ENCODE results near the gene XYLT1. TPM values are rescaled to one million over a fixed set of nuclear protein-coding genes. Genes with fewer than 3 reads are reported as not detected.

The XYLT1 gene
- total and polyA plus RNA-seq, 2 of the 13 experiments (the other 11 are each of a cell fraction or from before 2014, with no cell fraction given), result not detected

GRCh38 chr16:17368446-17368845, 102.3 kb downstream of the XYLT1 start:
- no TSS peak for BruUV-seq (replicated peaks)
- Histone ChIP-seq H3K27ac (ENCODE audit: extremely low read length, insufficient read depth, low read length) (no peak overlapping the region), H3K36me3 (replicated peaks in 1 of 2; ENCODE audit: control insufficient read depth in 1 of 2, insufficient read depth in 2 of 2, low read length in 2 of 2) (no peaks in the 10 kb centered on the region), H2AFZ (ENCODE audit: low read length) (no peak overlapping the region), H3K79me2 (ENCODE audit: insufficient read depth, low read length) (no peaks in the 10 kb centered on the region), H3K9ac (ENCODE audit: insufficient read depth, low read depth, low read length) (no peak overlapping the region), H3K9me3 (ENCODE audit: low read length) (no peaks in the 10 kb centered on the region), H3K4me3 (replicated peaks in 1 of 3; ENCODE audit: insufficient read depth in 1 of 3, low read depth in 2 of 3, low read length in 3 of 3) (no peak overlapping the region), H4K20me1 (ENCODE audit: insufficient read depth, low read length) (no peaks in the 10 kb centered on the region), H3K27me3 (ENCODE audit: control insufficient read depth in 1 of 2, insufficient read depth in 2 of 2, low read length in 2 of 2) (peaks cover 0 to 9% of the 10 kb centered on the region in 2 experiments; a peak in 1 of 5 replicates), H3K4me1 (ENCODE audit: insufficient read depth, low read length) (no peaks in the 10 kb centered on the region), H3K4me2 (ENCODE audit: low read depth, low read length) (no peak overlapping the region)
- ATAC-seq (no peak), FAIRE-seq (no peak), DNase-seq (ENCODE audit: low spot score) (no peak)
- in situ Hi-C loops (cut with HindIII; ENCODE audit: extremely low pct_ligation_motif_present, low pct_unique_long_range_greater_than_20kb), result no loop called here
- POLR2A ChIA-PET, result no interaction called here
- TF ChIP-seq ZMAT5 (CRISPR knock-in tag; IDR thresholded peaks at IDR 0.05; ENCODE audit: borderline replicate concordance, low read depth), result no peak
- no peak for TF ChIP-seq ZSCAN22 (CRISPR knock-in tag; IDR thresholded peaks at IDR 0.05)
- TF ChIP-seq FOXK2 (IDR thresholded peaks at IDR 0.05), result no peak
- TF ChIP-seq SRY (CRISPR knock-in tag; IDR thresholded peaks at IDR 0.05), result no peak
- no peak for TF ChIP-seq DNMT3B (CRISPR knock-in tag; conservative IDR thresholded peaks at IDR 0.05)
- TF ChIP-seq TAF15 (IDR thresholded peaks at IDR 0.05; ENCODE audit: low read depth, low read length, poor library complexity, severe bottlenecking), result no peak
- no peak for TF ChIP-seq SMARCE1 (IDR thresholded peaks at IDR 0.05; ENCODE audit: borderline replicate concordance)
- no peak for TF ChIP-seq MZF1 (CRISPR knock-in tag; IDR thresholded peaks at IDR 0.05; ENCODE audit: borderline replicate concordance)
- WGBS (ENCODE audit: low lambda C conversion rate), result 1% methylated on average over 3 of the region's 3 CpGs
- intact Hi-C loops (cut with micrococcal nuclease; ENCODE audit: unreplicated experiment), result no loop called here
- CTCF ChIA-PET (ENCODE audit: low intra/inter-chr PET ratio, low total read pairs), result no interaction called here

- Histone ChIP-seq H3K27ac (ENCODE audit: extremely low read length, insufficient read depth, low read length) (no peak overlapping the region), H3K27me3 (ENCODE audit: control insufficient read depth in 1 of 2, insufficient read depth in 2 of 2, low read length in 2 of 2) (peaks cover 0 to 9% of the 10 kb centered on the region in 2 experiments; a peak in 1 of 5 replicates), H3K9ac (ENCODE audit: insufficient read depth, low read depth, low read length) (no peak overlapping the region), H3K79me2 (ENCODE audit: insufficient read depth, low read length) (no peaks in the 10 kb centered on the region), H3K4me1 (ENCODE audit: insufficient read depth, low read length) (no peaks in the 10 kb centered on the region), H4K20me1 (ENCODE audit: insufficient read depth, low read length) (no peaks in the 10 kb centered on the region), H3K4me2 (ENCODE audit: low read depth, low read length) (no peak overlapping the region), H3K9me3 (ENCODE audit: low read length) (no peaks in the 10 kb centered on the region), H3K36me3 (replicated peaks in 1 of 2; ENCODE audit: control insufficient read depth in 1 of 2, insufficient read depth in 2 of 2, low read length in 2 of 2) (no peaks in the 10 kb centered on the region), H2AFZ (ENCODE audit: low read length) (no peak overlapping the region), H3K4me3 (replicated peaks in 1 of 3; ENCODE audit: insufficient read depth in 1 of 3, low read depth in 2 of 3, low read length in 3 of 3) (no peak overlapping the region)
- 32% methylated on average over 10 of the region's 10 CpGs for WGBS (ENCODE audit: low lambda C conversion rate)
- ATAC-seq (no peak; the same call in 2 of the 3 replicates), FAIRE-seq (no peak), DNase-seq (ENCODE audit: low spot score) (no peak)
- no TSS peak for BruUV-seq (replicated peaks)
- TF ChIP-seq ZNF770 (CRISPR knock-in tag; IDR thresholded peaks at IDR 0.05) (no peak), SP2 (CRISPR knock-in tag; IDR thresholded peaks at IDR 0.05) (no peak), JUN (CRISPR knock-in tag; IDR thresholded peaks at IDR 0.05) (no peak), FOXA3 (CRISPR knock-in tag; IDR thresholded peaks at IDR 0.05) (no peak), ZBTB46 (CRISPR knock-in tag; IDR thresholded peaks at IDR 0.05; ENCODE audit: borderline replicate concordance) (no peak), ZNF644 (CRISPR knock-in tag; IDR thresholded peaks at IDR 0.05; ENCODE audit: low read depth) (no peak), SRSF1 (optimal IDR thresholded peaks at IDR 0.05; ENCODE audit: low read depth, low read length) (no peak), ZNF816 (CRISPR knock-in tag; IDR thresholded peaks at IDR 0.05; ENCODE audit: borderline replicate concordance) (no peak), MIXL1 (CRISPR knock-in tag; IDR thresholded peaks at IDR 0.05) (no peak), DMAP1 (CRISPR knock-in tag; IDR thresholded peaks at IDR 0.05) (no peak), SNAPC2 (CRISPR knock-in tag; IDR thresholded peaks at IDR 0.05) (no peak)
- POLR2A ChIA-PET, result no interaction called here
- intact Hi-C loops (cut with micrococcal nuclease; ENCODE audit: unreplicated experiment), result no loop called here
- CTCF ChIA-PET (ENCODE audit: low intra/inter-chr PET ratio, low total read pairs), result no interaction called here
- in situ Hi-C loops (cut with HindIII; ENCODE audit: extremely low pct_ligation_motif_present, low pct_unique_long_range_greater_than_20kb), result no loop called here
These were observed 102.8 kb downstream of the XYLT1 start for GRCh38 chr16:17367923-17368322.

Measured in HepG2 (cell line).